GM12874 (cell line): ENCODE measurements around the gene CRIP2.

Experiments used
- CTCF ChIP-seq: IDR thresholded peaks from 2 replicates; pipeline ENCODE4 v1.5.1; 2011; ENCODE audit warnings: low read depth, mild to moderate bottlenecking, control low read depth, low read length, moderate library complexity; ENCODE audit not compliant: insufficient read depth

CRIP2 gene

GRCh38 chr14:105503296-105503640 lies 28.6 kb downstream of the CRIP2 start:
- TF ChIP-seq CTCF, result no peak

GRCh38 chr14:105503935-105504692 lies 29.5 kb downstream of the CRIP2 start:
- no peak for TF ChIP-seq CTCF

- TF ChIP-seq CTCF, result no peak
Measured at GRCh38 chr14:105505101-105505500, 30.5 kb downstream of the CRIP2 start.

- TF ChIP-seq CTCF, result no peak
Measured at GRCh38 chr14:105507247-105507646, 32.6 kb downstream of the CRIP2 start.

GRCh38 chr14:105508069-105508468 lies 33.4 kb downstream of the CRIP2 start:
- no peak for TF ChIP-seq CTCF

- TF ChIP-seq CTCF, result no peak
Measured at GRCh38 chr14:105508601-105509000, 34.0 kb downstream of the CRIP2 start.

- TF ChIP-seq CTCF, result no peak
Measured at GRCh38 chr14:105517096-105517495, 42.5 kb downstream of the CRIP2 start.
